CD4-positive, alpha-beta T cell treated with Interleukin-17A for 1 hour (primary cell): ENCODE measurements around the gene LRRC3.

Experiments
- DNase-seq: peaks from one replicate; pipeline ENCODE4 v3.0.0-alpha.2; 2020

Gene LRRC3

DNA sequence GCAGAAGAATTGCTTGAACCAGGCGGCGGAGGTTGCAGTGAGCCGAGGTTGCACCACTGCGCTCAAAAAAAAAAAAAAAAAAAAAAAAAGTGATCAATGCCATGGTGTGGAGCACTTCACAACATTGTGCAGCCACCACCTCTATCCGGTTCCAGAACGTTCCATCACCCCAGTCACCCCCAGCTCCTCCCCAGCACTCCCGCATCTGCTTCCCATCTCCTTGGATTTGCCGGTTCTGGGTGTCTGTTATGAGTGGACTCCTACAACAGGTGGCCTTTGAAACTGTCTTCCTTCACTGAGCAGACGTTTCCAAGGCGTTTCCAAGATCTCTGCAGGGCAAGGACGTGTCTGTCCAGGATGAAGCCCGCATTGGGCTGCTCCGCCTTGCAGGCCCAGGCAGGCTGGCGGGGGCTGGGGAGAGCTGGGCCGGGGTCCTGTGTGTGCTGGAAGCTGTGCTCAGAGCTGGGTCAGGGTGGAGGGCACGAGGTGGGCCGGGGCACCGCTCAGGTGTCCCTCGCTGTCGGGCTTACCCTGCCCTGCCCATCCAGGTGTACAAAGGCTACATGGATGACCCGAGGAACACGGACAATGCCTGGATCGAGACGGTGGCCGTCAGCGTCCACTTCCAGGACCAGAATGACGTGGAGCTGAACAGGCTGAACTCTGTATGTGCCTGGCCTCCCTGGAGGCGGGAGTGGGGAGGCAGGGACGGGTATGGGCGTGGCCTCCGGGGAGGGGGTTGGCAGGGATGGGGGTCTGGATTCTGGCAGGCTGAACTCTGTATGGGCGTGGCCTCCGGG lies 14.9 kb upstream of the LRRC3 start:
- no peak for DNase-seq

GRCh38 chr21:44441041-44441400 lies 14.3 kb upstream of the LRRC3 start:
- no peak for DNase-seq

DNA sequence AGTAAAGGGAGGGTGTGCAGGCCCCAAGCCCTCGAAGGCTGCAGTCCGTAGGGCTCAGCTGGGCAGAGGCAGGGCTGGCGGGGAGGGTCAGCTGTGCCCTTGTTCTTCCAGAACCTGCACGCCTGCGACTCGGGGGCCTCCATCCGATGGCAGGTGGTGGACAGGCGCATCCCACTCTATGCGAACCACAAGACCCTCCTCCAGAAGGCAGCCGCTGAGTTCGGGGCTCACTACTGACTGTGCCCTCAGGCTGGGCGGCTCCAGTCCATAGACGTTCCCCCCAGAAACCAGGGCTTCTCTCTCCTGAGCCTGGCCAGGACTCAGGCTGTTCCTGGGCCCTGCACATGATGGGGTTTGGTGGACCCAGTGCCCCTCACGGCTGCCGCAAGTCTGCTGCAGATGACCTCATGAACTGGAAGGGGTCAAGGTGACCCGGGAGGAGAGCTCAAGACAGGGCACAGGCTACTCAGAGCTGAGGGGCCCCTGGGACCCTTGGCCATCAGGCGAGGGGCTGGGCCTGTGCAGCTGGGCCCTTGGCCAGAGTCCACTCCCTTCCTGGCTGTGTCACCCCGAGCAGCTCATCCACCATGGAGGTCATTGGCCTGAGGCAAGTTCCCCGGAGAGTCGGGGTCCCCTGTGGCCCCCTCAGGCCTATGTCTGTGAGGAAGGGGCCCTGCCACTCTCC lies 13.6 kb upstream of the LRRC3 start:
- no peak for DNase-seq

GRCh38 chr21:44442266-44443125 lies 12.8 kb upstream of the LRRC3 start:
- no peak for DNase-seq

DNA sequence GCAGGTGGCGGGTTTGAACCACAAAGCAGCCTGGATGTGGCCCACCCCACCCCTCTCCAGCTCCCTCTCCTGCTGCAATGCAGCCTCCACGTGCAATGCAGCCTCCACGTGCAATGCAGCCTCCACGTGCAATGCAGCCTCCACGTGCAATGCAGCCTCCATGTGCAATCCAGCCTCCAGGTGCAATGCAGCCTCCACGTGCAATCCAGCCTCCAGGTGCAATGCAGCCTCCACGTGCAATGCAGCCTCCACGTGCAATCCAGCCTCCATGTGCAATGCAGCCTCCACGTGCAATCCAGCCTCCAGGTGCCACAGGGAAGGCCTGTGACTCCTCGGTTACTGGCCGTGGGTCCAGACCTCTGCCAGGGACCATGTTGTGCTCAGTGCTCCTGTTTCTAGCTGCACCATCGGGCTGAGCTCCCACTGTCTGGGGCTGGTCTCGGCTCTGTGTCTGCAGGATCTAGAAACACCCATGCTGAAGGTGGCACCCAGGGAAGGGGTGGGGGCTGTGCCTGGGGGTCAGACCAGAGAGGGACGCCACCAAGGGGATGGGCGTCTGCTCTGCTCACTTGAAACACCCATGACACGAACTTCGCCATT lies 11.9 kb upstream of the LRRC3 start:
- no peak for DNase-seq

GRCh38 chr21:44443891-44444285 lies 11.4 kb upstream of the LRRC3 start:
- no peak for DNase-seq

DNA sequence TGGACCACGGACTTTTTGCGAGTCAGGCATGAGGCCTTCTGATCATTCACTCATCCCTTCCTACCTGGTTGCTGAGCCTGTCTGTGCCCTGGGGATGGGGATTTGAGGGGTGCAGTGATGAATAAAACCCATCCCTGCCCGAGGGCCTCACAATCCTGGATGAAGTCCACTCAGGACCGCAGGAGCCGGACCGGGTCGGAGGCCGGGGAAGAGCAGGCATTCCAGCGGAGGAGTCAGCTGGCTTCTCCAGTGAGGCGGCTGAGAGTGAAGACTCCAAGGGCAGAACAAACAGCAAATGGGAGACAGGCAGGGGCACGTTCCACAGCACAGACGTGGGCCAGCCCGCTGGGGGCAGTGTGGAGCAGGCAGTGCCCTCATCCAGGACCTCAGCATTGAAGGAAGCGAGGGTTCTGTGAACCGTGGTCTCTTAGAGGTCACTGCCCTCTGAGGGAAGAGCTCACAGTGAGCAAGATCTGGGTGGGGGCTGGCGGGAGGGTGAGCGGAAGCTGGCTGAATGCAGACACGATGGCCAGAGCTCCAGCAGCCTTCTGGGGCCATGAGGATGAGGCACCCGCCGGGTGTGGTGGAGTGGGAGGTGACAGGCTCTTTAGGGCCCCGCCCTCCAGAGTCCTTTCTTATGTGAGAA lies 10.9 kb upstream of the LRRC3 start:
- no peak for DNase-seq

GRCh38 chr21:44445145-44445812 lies 10.0 kb upstream of the LRRC3 start:
- no peak for DNase-seq

GRCh38 chr21:44448651-44449131 lies 6.6 kb upstream of the LRRC3 start:
- no peak for DNase-seq

- DNase-seq: no peak
Measured at GRCh38 chr21:44449473-44450363, 5.6 kb upstream of the LRRC3 start.

DNA sequence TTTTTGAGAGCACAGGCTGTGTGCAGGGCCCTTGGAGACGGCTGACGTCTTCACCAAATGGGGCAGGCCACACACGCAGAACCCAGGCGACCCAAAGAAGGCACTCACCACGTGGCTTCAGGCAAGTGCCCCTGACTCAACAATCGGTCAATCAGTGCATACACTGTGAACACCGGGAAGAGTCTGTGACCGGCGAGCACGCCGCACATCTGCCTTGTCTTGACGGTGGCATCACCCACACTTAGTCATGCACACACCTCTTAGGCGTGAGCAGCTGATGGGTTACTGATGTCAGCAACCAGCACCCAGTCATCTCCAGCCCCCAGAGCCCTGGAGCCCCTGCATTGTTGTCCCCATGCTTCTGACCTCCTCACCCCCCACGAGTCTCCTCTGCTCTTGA lies 4.9 kb upstream of the LRRC3 start:
- no peak for DNase-seq

GRCh38 chr21:44450999-44451398 lies 4.3 kb upstream of the LRRC3 start:
- DNase-seq: no peak

GRCh38 chr21:44453120-44453519 lies 2.2 kb upstream of the LRRC3 start:
- DNase-seq: no peak

DNA sequence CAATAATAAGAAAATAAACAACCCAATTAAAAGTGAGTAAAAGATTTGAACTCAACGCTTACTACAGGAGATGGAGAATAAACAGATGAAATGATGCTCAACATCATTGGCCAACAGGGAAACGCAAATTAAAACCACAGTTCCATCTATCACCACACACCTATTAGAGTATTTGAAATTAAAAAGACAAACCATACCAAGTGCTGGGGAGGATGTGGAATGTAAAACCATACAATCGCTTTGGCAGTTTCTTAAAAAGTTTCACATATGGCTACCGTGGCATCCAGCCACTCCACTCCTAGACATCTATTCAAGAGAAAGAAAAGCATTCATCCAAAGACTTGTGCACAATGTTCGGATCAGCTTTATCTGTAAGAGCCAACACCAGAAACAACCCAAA lies 1.3 kb upstream of the LRRC3 start:
- DNase-seq: no peak

GRCh38 chr21:44455524-44456213 lies 359 bp downstream of the LRRC3 start:
- DNase-seq: peak; percentile 22

DNA sequence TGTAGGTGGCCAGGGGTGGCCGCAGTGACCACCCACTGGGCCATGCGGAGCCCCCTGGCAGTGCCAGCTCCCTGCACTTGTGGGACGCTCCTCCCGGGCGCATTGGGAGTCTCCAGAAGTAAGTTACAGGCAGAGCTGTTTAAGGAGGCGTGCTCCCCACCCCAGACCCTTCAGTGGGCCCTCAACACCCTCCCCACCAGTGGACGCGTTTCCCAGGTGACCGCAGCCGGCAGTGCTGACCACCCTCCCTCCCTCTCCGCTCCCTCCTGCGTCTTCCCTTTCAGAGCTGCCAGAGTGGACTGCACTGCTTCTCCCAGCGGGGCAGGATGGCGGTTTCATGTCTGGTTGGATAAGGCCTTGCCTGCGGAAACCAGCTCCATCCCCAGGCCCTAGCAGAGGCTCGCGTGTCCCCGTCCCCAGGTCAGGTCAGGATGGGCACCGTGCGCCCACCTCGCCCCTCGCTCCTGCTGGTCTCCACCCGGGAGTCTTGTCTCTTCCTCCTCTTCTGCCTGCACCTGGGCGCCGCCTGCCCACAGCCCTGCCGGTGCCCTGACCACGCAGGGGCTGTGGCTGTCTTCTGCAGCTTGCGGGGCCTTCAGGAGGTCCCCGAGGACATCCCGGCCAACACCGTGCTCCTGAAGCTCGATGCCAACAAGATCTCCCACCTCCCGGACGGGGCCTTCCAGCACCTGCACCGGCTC lies 1.1 kb downstream of the LRRC3 start:
- no peak for DNase-seq

- DNase-seq: no peak
Measured at GRCh38 chr21:44456915-44457736, 1.8 kb downstream of the LRRC3 start.

- no peak for DNase-seq
Measured at GRCh38 chr21:44458971-44459711, 3.8 kb downstream of the LRRC3 start.
